ENCODE data around the gene DENND5B.
"Not testable (repeated sequence)": the region's sequence is repeated elsewhere in the genome, so short reads cannot be mapped to it uniquely, and the experiment has no call there.

DENND5B gene

GRCh38 chr12:31591380-31591901 is 505 bp upstream of the DENND5B start:
- peak; percentile 8 for DNase-seq (ENCODE audit: low spot score)

GRCh38 chr12:31589904-31590641 is 863 bp downstream of the DENND5B start:
- DNase-seq (ENCODE audit: low spot score), result peak; percentile 60

GRCh38 chr12:31589598-31589903 is 1.4 kb downstream of the DENND5B start:
- DNase-seq (ENCODE audit: low spot score), result no peak

GRCh38 chr12:31588976-31589375 is 2.0 kb downstream of the DENND5B start:
- DNase-seq (ENCODE audit: low spot score), result peak; percentile 10

GRCh38 chr12:31586728-31587127 is 4.2 kb downstream of the DENND5B start:
- DNase-seq (ENCODE audit: low spot score), result no peak

GRCh38 chr12:31585895-31586294 is 5.0 kb downstream of the DENND5B start:
- no peak for DNase-seq (ENCODE audit: low spot score)

- DNase-seq (ENCODE audit: low spot score), result peak; percentile 30
Measured at GRCh38 chr12:31585271-31585670, 5.7 kb downstream of the DENND5B start.

- DNase-seq (ENCODE audit: low spot score), result no peak
Measured at GRCh38 chr12:31584782-31585181, 6.2 kb downstream of the DENND5B start.

- DNase-seq (ENCODE audit: low spot score), result no peak
Measured at GRCh38 chr12:31583878-31584277, 7.1 kb downstream of the DENND5B start.

GRCh38 chr12:31582155-31582554 is 8.8 kb downstream of the DENND5B start:
- DNase-seq (ENCODE audit: low spot score), result peak; percentile 20

- DNase-seq (ENCODE audit: low spot score), result peak; percentile 43
Measured at GRCh38 chr12:31578632-31579031, 12.3 kb downstream of the DENND5B start.

GRCh38 chr12:31574803-31575575 is 15.9 kb downstream of the DENND5B start:
- no peak for DNase-seq (ENCODE audit: low spot score)

GRCh38 chr12:31574367-31574766 is 16.6 kb downstream of the DENND5B start:
- not testable (repeated sequence) for DNase-seq (ENCODE audit: low spot score)

- no peak for DNase-seq (ENCODE audit: low spot score)
Measured at GRCh38 chr12:31572900-31573600, 17.9 kb downstream of the DENND5B start.

- no peak for DNase-seq (ENCODE audit: low spot score)
Measured at GRCh38 chr12:31570880-31571279, 20.1 kb downstream of the DENND5B start.

- DNase-seq (ENCODE audit: low spot score), result not testable (repeated sequence)
Measured at GRCh38 chr12:31569517-31569916, 21.4 kb downstream of the DENND5B start.

- no peak for DNase-seq (ENCODE audit: low spot score)
Measured at GRCh38 chr12:31568498-31568897, 22.4 kb downstream of the DENND5B start.

GRCh38 chr12:31567029-31567428 is 23.9 kb downstream of the DENND5B start:
- DNase-seq (ENCODE audit: low spot score), result no peak

- DNase-seq (ENCODE audit: low spot score), result no peak
Measured at GRCh38 chr12:31566547-31566946, 24.4 kb downstream of the DENND5B start.

- DNase-seq (ENCODE audit: low spot score), result no peak
Measured at GRCh38 chr12:31562594-31563328, 28.2 kb downstream of the DENND5B start.

GRCh38 chr12:31560516-31560915 is 30.4 kb downstream of the DENND5B start:
- DNase-seq (ENCODE audit: low spot score), result no peak

- DNase-seq (ENCODE audit: low spot score), result peak; percentile 48
Measured at GRCh38 chr12:31558521-31558920, 32.4 kb downstream of the DENND5B start.
